ENCODE results near the gene PREP.
"Not testable (repeated sequence)": the region's sequence is repeated elsewhere in the genome, so short reads cannot be mapped to it uniquely, and the experiment has no call there.

The PREP gene

DNA sequence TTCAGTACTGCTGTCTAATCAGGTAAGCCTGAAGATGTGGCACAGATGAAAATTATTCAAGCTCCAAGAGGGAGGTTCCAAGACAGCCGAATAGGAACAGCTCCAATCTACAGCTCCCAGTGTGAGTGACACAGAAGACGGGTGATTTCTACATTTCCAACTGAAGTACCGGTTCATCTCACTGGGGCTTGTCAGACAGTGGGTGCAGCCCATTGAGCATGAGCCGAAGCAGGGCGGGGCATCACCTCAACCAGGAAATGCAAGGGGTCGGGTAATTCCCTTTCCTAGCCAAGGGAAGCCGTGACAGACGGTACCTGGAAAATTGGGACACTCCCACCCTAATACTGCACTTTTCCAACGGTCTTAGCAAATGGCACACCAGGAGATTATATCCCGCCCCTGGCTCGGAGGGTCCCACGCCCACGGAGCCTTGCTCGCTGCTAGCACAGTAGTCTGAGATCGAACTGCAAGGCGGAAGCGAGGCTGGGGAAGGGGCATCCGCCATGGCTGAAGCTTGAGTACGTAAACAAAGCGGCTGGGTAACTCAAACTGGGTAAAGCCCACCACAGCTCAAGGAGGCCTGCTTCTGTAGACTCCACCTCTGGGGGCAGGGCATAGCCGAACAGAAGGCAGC is 64.4 kb downstream of the PREP start:
- H4K8ac ChIP-seq (ENCODE audit: low read length); H2BK15ac ChIP-seq (ENCODE audit: low read depth, poor library complexity, severe bottlenecking); H3K23ac ChIP-seq (ENCODE audit: low read length in 2 of 2); H2BK120ac ChIP-seq (ENCODE audit: low read depth, low read length); H3K4ac ChIP-seq (ENCODE audit: low read depth in 1 of 2, low read length in 2 of 2); H3K4me3 ChIP-seq (ENCODE audit: insufficient read depth in 1 of 2, low read depth in 1 of 2, low read length in 2 of 2); H3K9ac ChIP-seq (ENCODE audit: low read length); H3K14ac ChIP-seq (ENCODE audit: low read length in 2 of 2); H2AK5ac ChIP-seq (ENCODE audit: low read length, severe bottlenecking); H3K18ac ChIP-seq (ENCODE audit: low read depth in 1 of 2, low read length in 2 of 2); H4K91ac ChIP-seq (ENCODE audit: low read length); H2BK12ac ChIP-seq (ENCODE audit: low read length in 2 of 2); H3K27ac ChIP-seq (ENCODE audit: low read length, poor library complexity, severe bottlenecking); H3K9me3 ChIP-seq (ENCODE audit: control insufficient read depth, low read length); H3K27me3 ChIP-seq (ENCODE audit: control insufficient read depth in 1 of 2, insufficient read depth in 1 of 2, low read length in 2 of 2); H3K4me2 ChIP-seq (ENCODE audit: low read length, poor library complexity, severe bottlenecking); DNase-seq; H2BK5ac ChIP-seq (ENCODE audit: low read depth, low read length, poor library complexity, severe bottlenecking); H3K4me1 ChIP-seq (ENCODE audit: control insufficient read depth, insufficient read depth, low read depth, low read length); H2AFZ ChIP-seq (ENCODE audit: low read depth, low read length): not testable (repeated sequence)
- 95% methylated on average over 21 of the region's 21 CpGs for WGBS
- Histone ChIP-seq H3K79me1 (replicated peaks; ENCODE audit: low read length, poor library complexity, severe bottlenecking) (peaks cover 15% of the 10 kb centered on the region), H3K36me3 (ENCODE audit: control insufficient read depth in 1 of 2, insufficient read depth in 2 of 2, low read depth in 1 of 2, low read length in 2 of 2) (peaks cover 9 to 14% of the 10 kb centered on the region in 2 experiments)

DNA sequence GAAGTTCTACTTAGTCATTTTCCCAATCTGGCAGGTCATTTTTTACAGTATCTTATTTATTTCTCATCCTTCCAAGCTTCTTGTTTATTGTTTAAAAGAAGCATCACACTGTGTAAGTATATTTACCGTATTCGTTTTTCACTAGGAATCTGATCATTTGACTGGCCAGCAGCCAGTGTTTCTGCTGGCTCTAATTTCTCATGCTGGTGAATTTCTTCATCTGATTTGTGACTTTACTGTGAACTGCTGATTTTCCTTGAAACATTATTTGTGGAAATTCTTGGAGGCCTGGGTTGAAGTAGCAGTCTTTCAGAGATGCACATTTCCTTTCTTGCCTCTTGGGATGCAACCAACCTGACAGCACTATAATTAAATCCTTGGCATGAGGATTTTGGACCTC is 65.9 kb downstream of the PREP start:
- H4K91ac ChIP-seq (ENCODE audit: low read length), result no peak overlapping the region
- H2BK12ac ChIP-seq (ENCODE audit: low read length in 2 of 2), result no peak overlapping the region
- no peak overlapping the region for H2BK120ac ChIP-seq (ENCODE audit: low read depth, low read length)
- 98% methylated on average over 2 of the region's 2 CpGs for WGBS
- H2AK5ac ChIP-seq (ENCODE audit: low read length, severe bottlenecking), result no peak overlapping the region
- H2BK15ac ChIP-seq (ENCODE audit: low read depth, poor library complexity, severe bottlenecking), result no peak overlapping the region
- no peak overlapping the region for H3K4ac ChIP-seq (ENCODE audit: low read depth in 1 of 2, low read length in 2 of 2)
- H3K27ac ChIP-seq (ENCODE audit: low read length, poor library complexity, severe bottlenecking), result no peak overlapping the region
- no peaks in the 10 kb centered on the region for H3K9me3 ChIP-seq (ENCODE audit: control insufficient read depth, low read length)
- H3K36me3 ChIP-seq (ENCODE audit: control insufficient read depth in 1 of 2, insufficient read depth in 2 of 2, low read depth in 1 of 2, low read length in 2 of 2), result peaks cover 16 to 24% of the 10 kb centered on the region in 2 experiments
- DNase-seq, result no peak
- H4K8ac ChIP-seq (ENCODE audit: low read length), result no peak overlapping the region
- no peak overlapping the region for H3K4me2 ChIP-seq (ENCODE audit: low read length, poor library complexity, severe bottlenecking)
- peaks cover 16% of the 10 kb centered on the region for H3K79me1 ChIP-seq (replicated peaks; ENCODE audit: low read length, poor library complexity, severe bottlenecking)
- no peak overlapping the region for H2BK5ac ChIP-seq (ENCODE audit: low read depth, low read length, poor library complexity, severe bottlenecking)
- H3K9ac ChIP-seq (ENCODE audit: low read length), result no peak overlapping the region
- no peaks in the 10 kb centered on the region for H3K4me1 ChIP-seq (ENCODE audit: control insufficient read depth, insufficient read depth, low read depth, low read length)
- no peak overlapping the region for H3K18ac ChIP-seq (ENCODE audit: low read depth in 1 of 2, low read length in 2 of 2)
- H3K27me3 ChIP-seq (ENCODE audit: control insufficient read depth in 1 of 2, insufficient read depth in 1 of 2, low read length in 2 of 2), result no peaks in the 10 kb centered on the region
- no peak overlapping the region for H2AFZ ChIP-seq (ENCODE audit: low read depth, low read length)
- H3K23ac ChIP-seq (ENCODE audit: low read length in 2 of 2), result no peak overlapping the region
- no peak overlapping the region for H3K14ac ChIP-seq (ENCODE audit: low read length in 2 of 2)
- no peak overlapping the region for H3K4me3 ChIP-seq (ENCODE audit: insufficient read depth in 1 of 2, low read depth in 1 of 2, low read length in 2 of 2)

DNA sequence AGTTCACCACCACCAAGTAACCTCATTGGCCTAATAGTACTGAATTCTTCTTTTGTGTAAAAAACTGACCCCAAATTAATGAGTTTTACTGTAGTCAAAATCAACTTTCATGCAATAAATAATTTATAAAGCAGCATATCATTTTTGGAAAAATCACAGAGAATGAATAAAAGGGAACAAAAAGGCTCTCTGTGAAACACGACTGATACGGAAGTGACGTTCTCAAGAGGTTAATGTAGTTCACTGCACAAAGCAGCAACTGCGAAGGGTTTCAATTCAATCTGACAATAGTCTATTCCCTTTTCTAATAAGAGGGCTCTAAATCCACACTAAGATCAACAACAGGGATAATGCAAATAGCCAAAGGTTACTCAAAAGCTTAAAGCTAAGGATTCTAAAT is 70.3 kb downstream of the PREP start:
- Histone ChIP-seq H4K91ac (ENCODE audit: low read length) (no peak overlapping the region), H2AFZ (ENCODE audit: low read depth, low read length) (no peak overlapping the region), H3K9ac (ENCODE audit: low read length) (no peak overlapping the region), H4K8ac (ENCODE audit: low read length) (no peak overlapping the region), H2BK5ac (ENCODE audit: low read depth, low read length, poor library complexity, severe bottlenecking) (no peak overlapping the region), H3K79me1 (replicated peaks; ENCODE audit: low read length, poor library complexity, severe bottlenecking) (peaks cover 12% of the 10 kb centered on the region), H3K14ac (ENCODE audit: low read length in 2 of 2) (no peak overlapping the region), H3K27me3 (ENCODE audit: control insufficient read depth in 1 of 2, insufficient read depth in 1 of 2, low read length in 2 of 2) (no peaks in the 10 kb centered on the region), H3K23ac (ENCODE audit: low read length in 2 of 2) (no peak overlapping the region), H2BK120ac (ENCODE audit: low read depth, low read length) (no peak overlapping the region), H3K18ac (ENCODE audit: low read depth in 1 of 2, low read length in 2 of 2) (no peak overlapping the region), H3K4me3 (ENCODE audit: insufficient read depth in 1 of 2, low read depth in 1 of 2, low read length in 2 of 2) (no peak overlapping the region), H3K9me3 (ENCODE audit: control insufficient read depth, low read length) (no peaks in the 10 kb centered on the region), H3K4me1 (ENCODE audit: control insufficient read depth, insufficient read depth, low read depth, low read length) (no peaks in the 10 kb centered on the region), H3K27ac (ENCODE audit: low read length, poor library complexity, severe bottlenecking) (no peak overlapping the region), H3K4me2 (ENCODE audit: low read length, poor library complexity, severe bottlenecking) (no peak overlapping the region), H2AK5ac (ENCODE audit: low read length, severe bottlenecking) (no peak overlapping the region), H3K4ac (ENCODE audit: low read depth in 1 of 2, low read length in 2 of 2) (no peak overlapping the region), H2BK12ac (ENCODE audit: low read length in 2 of 2) (no peak overlapping the region), H3K36me3 (ENCODE audit: control insufficient read depth in 1 of 2, insufficient read depth in 2 of 2, low read depth in 1 of 2, low read length in 2 of 2) (peaks cover 15 to 51% of the 10 kb centered on the region in 2 experiments), H2BK15ac (ENCODE audit: low read depth, poor library complexity, severe bottlenecking) (no peak overlapping the region)
- DNase-seq, result no peak
- 98% methylated on average over 4 of the region's 4 CpGs for WGBS

DNA sequence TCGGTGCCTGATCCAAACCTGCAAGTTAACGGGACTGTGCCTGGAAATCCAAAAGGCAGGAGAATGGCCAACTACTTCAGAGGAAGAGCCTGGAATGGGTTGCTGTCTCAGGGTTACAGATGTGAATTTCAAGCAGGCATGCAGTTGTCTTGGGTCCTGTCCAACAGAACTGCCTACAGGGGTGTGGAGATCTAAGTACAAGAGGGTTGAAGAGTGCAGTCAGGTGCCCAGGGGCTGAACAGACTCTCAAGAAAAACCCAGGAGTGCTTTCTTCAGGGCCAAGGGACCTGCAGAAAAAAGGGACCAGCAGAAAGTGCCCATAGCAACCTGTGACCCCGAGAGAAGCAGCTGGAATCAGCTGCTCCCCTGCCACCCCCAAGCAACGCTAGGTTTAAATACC is 71.0 kb downstream of the PREP start:
- Histone ChIP-seq H3K36me3 (ENCODE audit: control insufficient read depth in 1 of 2, insufficient read depth in 2 of 2, low read depth in 1 of 2, low read length in 2 of 2) (peaks cover 15 to 46% of the 10 kb centered on the region in 2 experiments), H3K27ac (ENCODE audit: low read length, poor library complexity, severe bottlenecking) (no peak overlapping the region), H3K4ac (ENCODE audit: low read depth in 1 of 2, low read length in 2 of 2) (no peak overlapping the region), H3K23ac (ENCODE audit: low read length in 2 of 2) (no peak overlapping the region), H2BK15ac (ENCODE audit: low read depth, poor library complexity, severe bottlenecking) (no peak overlapping the region), H2BK120ac (ENCODE audit: low read depth, low read length) (no peak overlapping the region), H4K91ac (ENCODE audit: low read length) (no peak overlapping the region), H2AFZ (ENCODE audit: low read depth, low read length) (no peak overlapping the region), H3K79me1 (replicated peaks; ENCODE audit: low read length, poor library complexity, severe bottlenecking) (peaks cover 12% of the 10 kb centered on the region), H3K9me3 (ENCODE audit: control insufficient read depth, low read length) (no peaks in the 10 kb centered on the region), H3K9ac (ENCODE audit: low read length) (no peak overlapping the region), H3K14ac (ENCODE audit: low read length in 2 of 2) (no peak overlapping the region), H3K18ac (ENCODE audit: low read depth in 1 of 2, low read length in 2 of 2) (no peak overlapping the region), H3K27me3 (ENCODE audit: control insufficient read depth in 1 of 2, insufficient read depth in 1 of 2, low read length in 2 of 2) (no peaks in the 10 kb centered on the region), H3K4me1 (ENCODE audit: control insufficient read depth, insufficient read depth, low read depth, low read length) (peaks cover 2% of the 10 kb centered on the region), H2AK5ac (ENCODE audit: low read length, severe bottlenecking) (no peak overlapping the region), H2BK12ac (ENCODE audit: low read length in 2 of 2) (no peak overlapping the region), H3K4me2 (ENCODE audit: low read length, poor library complexity, severe bottlenecking) (no peak overlapping the region), H3K4me3 (ENCODE audit: insufficient read depth in 1 of 2, low read depth in 1 of 2, low read length in 2 of 2) (no peak overlapping the region), H4K8ac (ENCODE audit: low read length) (no peak overlapping the region), H2BK5ac (ENCODE audit: low read depth, low read length, poor library complexity, severe bottlenecking) (no peak overlapping the region)
- DNase-seq, result no peak
- WGBS, result 96% methylated on average over 4 of the region's 4 CpGs
